ENCODE measurements around the gene SOS2. TPM values are rescaled to one million over a fixed set of nuclear protein-coding genes. Genes with fewer than 3 reads are reported as not detected.

The SOS2 gene
- total RNA-seq, 1 experiment from 2014 or later = 9.9 TPM

GRCh38 chr14:50270932-50271331 lies 39.6 kb upstream of the SOS2 start:
- Histone ChIP-seq H3K4me1 (ENCODE audit: insufficient read depth, low read length) (peaks cover 9% of the 10 kb centered on the region), H3K79me2 (ENCODE audit: low read length) (no peaks in the 10 kb centered on the region), H3K27me3 (ENCODE audit: low read length) (no peaks in the 10 kb centered on the region), H3F3A (ENCODE audit: low read length, unreplicated experiment) (peaks cover 3% of the 10 kb centered on the region), H3K4me3 (ENCODE audit: low read length) (no peak overlapping the region), H3K4me2 (ENCODE audit: low read length) (no peak overlapping the region), H4K20me1 (ENCODE audit: low read length) (no peaks in the 10 kb centered on the region), H3K9me2 (replicated peaks; ENCODE audit: low read length) (no peaks in the 10 kb centered on the region), H3K27ac (ENCODE audit: low read length) (no peak overlapping the region), H2AFZ (ENCODE audit: low read length) (no peak overlapping the region), H3K9me3 (ENCODE audit: low read length) (no peaks in the 10 kb centered on the region), H3K36me3 (ENCODE audit: low read depth, low read length) (peaks cover 12% of the 10 kb centered on the region; the same call in 1 of the 2 replicates), H3K9ac (ENCODE audit: low read length) (no peak overlapping the region)
- ATAC-seq (no peak), DNase-seq (no peak)
- ChIA-PET POLR2A (ENCODE audit: unreplicated experiment) (no interaction called here), CTCF (interaction anchor here (0.5 kb wide), 1 partner anchor 589 kb away, joined by 3 read pairs; no protein-coding TSS in a partner anchor)
- TF ChIP-seq EZH2 (IDR thresholded peaks at IDR 0.05; ENCODE audit: low read length, unreplicated experiment) (no peak), EZH2phosphoT487 (IDR thresholded peaks at IDR 0.05; ENCODE audit: borderline replicate concordance, low read length) (no peak), CTCF (conservative IDR thresholded peaks at IDR 0.05; ENCODE audit: low read depth, low read length) (no peak)
- intact Hi-C loops (cut with micrococcal nuclease) = no loop called here
- BruUV-seq (replicated peaks) = no TSS peak

GRCh38 chr14:50265029-50265428 lies 33.7 kb upstream of the SOS2 start:
- intact Hi-C loops (cut with micrococcal nuclease) = no loop called here
- POLR2A ChIA-PET (ENCODE audit: unreplicated experiment) = no interaction called here
- no peak for ATAC-seq

More at GRCh38 chr14:50265029-50265428, 33.7 kb upstream of the SOS2 start:
- no peak overlapping the region for H3K27ac ChIP-seq (ENCODE audit: low read length)
- no peak overlapping the region for H2AFZ ChIP-seq (ENCODE audit: low read length)
- no peaks in the 10 kb centered on the region for H4K20me1 ChIP-seq (ENCODE audit: low read length)
- H3K4me2 ChIP-seq (ENCODE audit: low read length) = no peak overlapping the region
- CTCF ChIA-PET = no interaction called here
- no peak overlapping the region for H3K4me3 ChIP-seq (ENCODE audit: low read length)
- DNase-seq = no peak
- no peaks in the 10 kb centered on the region for H3K79me2 ChIP-seq (ENCODE audit: low read length)
- H3K9me2 ChIP-seq (replicated peaks; ENCODE audit: low read length) = no peaks in the 10 kb centered on the region
- no peaks in the 10 kb centered on the region for H3F3A ChIP-seq (ENCODE audit: low read length, unreplicated experiment)
- no peak overlapping the region for H3K9ac ChIP-seq (ENCODE audit: low read length)
- no TSS peak for BruUV-seq (replicated peaks)
- H3K27me3 ChIP-seq (ENCODE audit: low read length) = no peaks in the 10 kb centered on the region
- H3K9me3 ChIP-seq (ENCODE audit: low read length) = no peaks in the 10 kb centered on the region
- TF ChIP-seq CTCF (conservative IDR thresholded peaks at IDR 0.05; ENCODE audit: low read depth, low read length) (no peak), EZH2 (IDR thresholded peaks at IDR 0.05; ENCODE audit: low read length, unreplicated experiment) (no peak), EZH2phosphoT487 (IDR thresholded peaks at IDR 0.05; ENCODE audit: borderline replicate concordance, low read length) (no peak)
- no peaks in the 10 kb centered on the region for H3K4me1 ChIP-seq (ENCODE audit: insufficient read depth, low read length)
- no peaks in the 10 kb centered on the region; the same call in 1 of the 2 replicates for H3K36me3 ChIP-seq (ENCODE audit: low read depth, low read length)

Data from PC-3 (cell line).